Activated gamma-delta T cell treated with Interleukin-2 at 50 U/mL for 16 hours (primary cell): Measurements from ENCODE around the gene KIF1A.
"Not testable (repeated sequence)": the region's sequence is repeated elsewhere in the genome, so short reads cannot be mapped to it uniquely, and the experiment has no call there.

Experiments
- DNase-seq: peaks from one replicate; pipeline ENCODE4 v3.0.0-alpha.2; 2020

The KIF1A gene

DNA sequence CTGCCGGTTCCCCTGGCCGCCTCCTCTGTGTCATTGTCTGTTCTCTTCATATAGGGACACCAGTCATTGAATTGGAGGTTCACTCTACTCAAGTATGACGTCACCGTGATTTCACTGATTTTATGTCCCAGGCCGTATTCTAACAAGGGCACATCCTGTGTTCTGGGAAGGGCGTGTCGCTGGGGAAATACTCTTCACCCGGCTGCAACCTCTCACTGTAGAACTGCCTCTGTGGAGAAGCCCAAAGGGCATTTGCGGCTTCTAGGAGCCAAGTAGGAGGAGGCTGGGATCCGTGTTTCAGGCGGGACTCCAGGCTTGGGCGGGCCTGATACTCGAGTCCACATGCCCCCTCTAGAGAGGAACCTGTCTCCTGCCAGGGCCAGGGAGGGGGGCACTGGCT is 123.5 kb downstream of the KIF1A start:
- not testable (repeated sequence) for DNase-seq

GRCh38 chr2:240695593-240695992 is 124.4 kb downstream of the KIF1A start:
- not testable (repeated sequence) for DNase-seq

DNA sequence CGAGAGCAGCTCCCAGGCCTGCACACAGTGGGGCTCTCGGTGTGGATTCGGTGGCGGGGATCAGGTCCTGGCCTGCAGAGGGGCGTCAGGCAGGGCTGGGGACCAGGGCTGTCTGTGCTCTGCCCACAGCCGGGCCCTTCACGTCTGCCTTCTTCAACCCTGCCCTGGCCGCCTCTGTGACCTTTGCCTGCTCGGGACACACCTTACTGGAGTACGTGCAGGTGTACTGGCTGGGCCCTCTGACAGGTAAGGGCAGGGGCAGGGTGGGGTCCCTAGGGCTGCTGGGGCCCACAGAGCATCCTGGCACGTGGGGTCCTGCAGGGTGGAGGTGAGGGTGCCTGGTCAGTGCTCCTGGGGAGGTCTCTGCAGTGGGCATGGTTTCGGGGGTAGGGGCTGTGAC is 125.7 kb downstream of the KIF1A start:
- not testable (repeated sequence) for DNase-seq

- DNase-seq = not testable (repeated sequence)
Observed at GRCh38 chr2:240692583-240693561, 127.1 kb downstream of the KIF1A start.

GRCh38 chr2:240691631-240692420 is 128.2 kb downstream of the KIF1A start, which contains the start of gene AQP12A:
AQP12A (plus strand) TSS chr2:240691866; CDS start chr2:240691914, 48 bp downstream.
- not testable (repeated sequence) for DNase-seq

GRCh38 chr2:240691075-240691427 is 129.0 kb downstream of the KIF1A start:
- not testable (repeated sequence) for DNase-seq

DNA sequence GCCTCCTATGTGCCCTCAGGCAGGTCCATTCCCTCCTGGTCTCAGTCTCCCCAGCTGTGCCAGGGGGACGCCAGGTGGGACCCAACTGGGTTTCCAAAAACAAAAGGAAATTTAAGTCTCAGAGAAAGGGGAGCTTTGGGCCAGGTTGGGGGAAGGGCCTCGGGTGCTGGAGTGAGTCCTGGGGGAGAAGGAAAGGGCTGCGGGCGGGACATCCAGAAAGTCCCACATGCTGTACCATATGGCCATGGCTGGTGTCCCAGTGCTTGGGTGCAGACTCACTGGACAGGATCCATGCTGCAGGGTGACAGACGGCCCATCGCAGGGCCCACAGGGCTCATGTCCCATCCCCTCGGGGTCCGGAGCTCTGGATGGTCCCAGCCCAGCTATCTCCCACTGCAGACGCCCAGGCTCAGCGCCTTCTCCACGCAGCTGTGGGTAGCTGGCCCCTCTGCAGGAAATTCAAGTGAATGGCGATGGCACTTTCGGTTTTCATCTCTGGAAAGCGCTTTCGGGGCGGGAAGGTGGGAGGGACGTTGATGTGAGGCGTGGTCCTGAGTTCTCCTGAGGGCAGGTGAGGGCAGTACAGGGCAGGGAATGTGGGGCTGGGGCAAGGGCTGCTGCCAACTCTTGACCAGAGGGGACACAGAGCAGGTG is 129.5 kb downstream of the KIF1A start:
- not testable (repeated sequence) for DNase-seq

- no peak for DNase-seq
Observed at GRCh38 chr2:240689975-240690374, 130.0 kb downstream of the KIF1A start.

DNA sequence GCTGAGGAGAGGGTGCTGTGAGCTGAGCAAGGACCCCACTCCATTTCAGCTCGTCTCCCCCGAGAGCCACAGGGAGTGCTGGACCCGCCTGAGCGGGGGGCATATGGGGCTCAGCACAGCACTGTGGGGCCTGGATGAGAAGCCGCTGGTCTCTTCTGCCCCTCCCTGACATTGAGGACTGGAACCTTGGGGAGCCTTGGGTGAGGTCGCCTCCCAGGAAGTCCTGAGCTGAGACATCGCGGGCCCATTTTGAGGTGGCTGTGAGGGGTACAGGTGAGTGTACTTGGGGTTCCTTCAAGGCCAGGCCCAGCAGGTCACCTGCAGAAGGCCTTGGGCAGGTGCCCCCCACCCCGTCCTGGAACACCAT is 131.5 kb downstream of the KIF1A start:
- no peak for DNase-seq

GRCh38 chr2:240687741-240688552 is 132.1 kb downstream of the KIF1A start:
- no peak for DNase-seq

DNA sequence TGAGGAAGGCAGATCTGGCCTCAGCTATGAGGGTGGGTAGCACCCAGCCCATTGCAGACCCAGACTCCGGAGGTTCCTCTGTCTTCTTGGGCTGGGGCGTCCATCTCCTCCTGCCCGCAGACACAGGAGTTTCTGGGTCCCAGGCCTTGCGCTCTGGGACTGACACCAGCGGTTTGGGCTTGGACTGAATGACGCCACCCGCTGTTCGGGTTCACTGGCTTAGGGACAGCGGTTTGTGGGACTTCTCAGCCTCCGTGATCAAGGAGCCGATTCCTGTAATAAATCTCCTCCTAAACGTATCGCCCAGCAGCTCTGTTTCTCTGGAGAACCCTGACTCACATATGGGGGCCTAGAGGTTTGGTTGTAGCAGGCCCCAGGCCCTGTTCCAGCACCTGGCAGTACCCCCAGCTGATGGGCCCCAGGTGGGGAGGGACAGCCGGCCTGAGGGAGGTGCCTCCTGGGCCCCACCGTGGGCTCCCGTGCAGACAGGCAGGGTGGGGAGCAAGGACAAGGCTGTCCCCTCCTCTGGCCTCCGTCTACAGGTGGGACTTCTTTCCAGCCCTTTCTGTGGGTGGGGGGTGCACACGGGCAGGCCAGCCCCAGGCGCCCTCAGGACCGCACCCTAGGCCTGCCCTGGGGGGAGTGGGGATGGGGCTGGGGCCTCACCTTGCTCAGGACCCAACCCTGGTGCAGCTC is 132.8 kb downstream of the KIF1A start:
- DNase-seq = no peak

GRCh38 chr2:240686460-240686859 is 133.6 kb downstream of the KIF1A start:
- no peak for DNase-seq

DNA sequence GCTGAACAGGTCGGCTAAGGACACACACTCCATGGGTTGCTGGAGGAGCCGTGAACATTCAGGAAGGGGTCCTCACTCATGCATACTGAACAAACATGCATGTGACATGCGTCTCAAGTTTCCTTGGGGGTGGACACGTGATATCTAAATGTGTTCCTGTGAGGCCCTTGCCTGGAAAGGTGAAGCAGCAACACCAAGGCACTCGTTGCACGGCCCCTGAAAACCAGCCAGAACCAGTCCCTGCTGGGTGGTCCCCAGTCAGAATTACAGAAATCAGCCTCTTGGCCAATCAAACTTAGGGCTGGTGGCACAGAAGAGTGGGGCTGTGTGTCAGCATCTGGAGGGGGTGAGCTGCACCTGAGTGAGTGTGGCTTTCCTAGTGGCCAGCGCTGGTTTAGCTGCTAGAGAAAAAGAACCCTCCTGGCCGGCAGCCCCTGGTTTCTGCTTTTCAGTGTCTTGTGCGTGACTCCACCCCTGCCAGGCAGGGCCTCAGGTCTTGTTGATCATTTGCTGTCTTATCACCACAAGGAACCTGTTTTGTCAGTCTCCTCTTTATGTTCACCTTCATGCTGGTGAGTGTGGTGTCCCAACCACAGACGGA is 134.1 kb downstream of the KIF1A start:
- no peak for DNase-seq

DNA sequence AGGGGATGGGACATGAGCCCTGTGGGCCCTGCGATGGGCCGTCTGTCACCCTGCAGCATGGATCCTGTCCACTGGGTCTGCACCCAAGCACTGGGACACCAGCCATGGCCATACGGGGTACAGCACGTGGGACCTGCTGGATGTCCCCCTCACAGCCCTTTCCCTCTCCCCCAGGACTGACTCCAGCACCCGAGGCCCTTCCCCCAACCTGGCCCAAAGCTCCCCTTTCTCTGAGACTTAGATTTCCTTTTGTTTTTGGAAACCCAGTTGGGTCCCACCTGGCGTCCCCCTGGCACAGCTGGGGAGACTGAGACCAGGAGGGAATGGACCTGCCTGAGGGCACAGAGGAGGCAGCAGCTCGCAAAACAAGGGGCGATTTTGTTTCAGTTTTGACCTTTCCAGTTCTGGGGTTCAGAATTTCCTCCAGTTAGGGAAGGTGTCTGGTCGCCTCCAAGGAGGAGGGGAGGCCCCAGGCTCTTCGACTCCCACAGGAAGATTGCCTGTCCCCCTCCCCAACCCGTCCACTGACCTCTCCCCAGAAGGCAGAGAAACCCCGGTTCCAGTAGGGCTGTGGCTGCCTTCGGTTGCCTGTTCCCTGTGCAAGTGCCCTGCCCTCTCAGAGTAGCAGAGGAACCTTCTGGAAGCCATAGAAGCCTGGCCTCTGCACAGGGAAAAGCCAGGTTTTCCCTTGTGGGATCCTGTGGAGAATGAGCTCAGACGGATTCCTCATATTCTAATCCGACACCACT is 135.9 kb downstream of the KIF1A start:
- DNase-seq = not testable (repeated sequence)

- not testable (repeated sequence) for DNase-seq
Observed at GRCh38 chr2:240683329-240683979, 136.6 kb downstream of the KIF1A start.

GRCh38 chr2:240682431-240683224 is 137.4 kb downstream of the KIF1A start, which contains the start of gene AQP12B:
AQP12B (minus strand) TSS chr2:240682885; CDS start chr2:240682837, 48 bp downstream.
- not testable (repeated sequence) for DNase-seq

DNA sequence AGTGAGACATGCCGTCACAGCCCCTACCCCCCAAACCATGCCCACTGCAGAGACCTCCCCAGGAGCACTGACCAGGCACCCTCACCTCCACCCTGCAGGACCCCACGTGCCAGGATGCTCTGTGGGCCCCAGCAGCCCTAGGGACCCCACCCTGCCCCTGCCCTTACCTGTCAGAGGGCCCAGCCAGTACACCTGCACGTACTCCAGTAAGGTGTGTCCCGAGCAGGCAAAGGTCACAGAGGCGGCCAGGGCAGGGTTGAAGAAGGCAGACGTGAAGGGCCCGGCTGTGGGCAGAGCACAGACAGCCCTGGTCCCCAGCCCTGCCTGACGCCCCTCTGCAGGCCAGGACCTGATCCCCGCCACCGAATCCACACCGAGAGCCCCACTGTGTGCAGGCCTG is 139.8 kb downstream of the KIF1A start:
- DNase-seq = not testable (repeated sequence)

- not testable (repeated sequence) for DNase-seq
Observed at GRCh38 chr2:240678909-240679308, 141.1 kb downstream of the KIF1A start.

GRCh38 chr2:240678043-240678442 is 142.0 kb downstream of the KIF1A start:
- DNase-seq = not testable (repeated sequence)
